Liver (tissue), 9 donors: Measurements from ENCODE around the gene EHD4. TPM values are rescaled to one million over a fixed set of nuclear protein-coding genes. Genes with fewer than 3 reads are reported as not detected.

Source experiments
- DNase-seq: peaks from one replicate; pipeline ENCODE4 v3.0.0-alpha.2; 2017; ENCODE audit warnings: low spot score
- H3K27ac ChIP-seq, 2 donors: one replicate each; pipeline ENCODE4 v1.7.0; 2013; ENCODE audit warnings: inconsistent platforms in 2 of 2, low read length in 2 of 2, control low read depth in 1 of 2, low read depth in 1 of 2, mild to moderate bottlenecking in 1 of 2
- H3K27me3 ChIP-seq, 4 donors: one replicate each; pipeline versions ENCODE4 v1.6.1 to v1.7.0; 2013; ENCODE audit warnings: low read length in 3 of 4, inconsistent platforms in 1 of 4, mild to moderate bottlenecking in 1 of 4, moderate library complexity in 1 of 4; ENCODE audit not compliant: control insufficient read depth in 4 of 4, insufficient read depth in 4 of 4
- H3K36me3 ChIP-seq, 4 donors: one replicate each; pipeline versions ENCODE4 v1.6.1 to v1.7.0; 2013; ENCODE audit warnings: low read length in 3 of 4, mild to moderate bottlenecking in 3 of 4, low read depth in 1 of 4, moderate library complexity in 1 of 4; ENCODE audit not compliant: control insufficient read depth in 4 of 4, insufficient read depth in 3 of 4
- H3K4me1 ChIP-seq, 4 donors: one replicate each; pipeline versions ENCODE4 v1.6.1 to v1.7.0; 2013; ENCODE audit warnings: low read length in 3 of 4, mild to moderate bottlenecking in 3 of 4, moderate library complexity in 1 of 4; ENCODE audit not compliant: control insufficient read depth in 4 of 4, insufficient read depth in 4 of 4
- H3K4me3 ChIP-seq, 3 donors: one replicate each; pipeline versions ENCODE4 v1.6.1 to v1.7.0; 2013; ENCODE audit warnings: low read length in 3 of 3, control low read depth in 1 of 3, low read depth in 1 of 3, mild to moderate bottlenecking in 1 of 3
- H3K9ac ChIP-seq, 2 donors: one replicate each; pipeline ENCODE4 v1.7.0; 2013; ENCODE audit warnings: low read length in 2 of 2, mild to moderate bottlenecking in 2 of 2, moderate library complexity in 2 of 2, control low read depth in 1 of 2, low read depth in 1 of 2
- H3K9me3 ChIP-seq, 4 donors: one replicate each; pipeline versions ENCODE4 v1.6.1 to v1.7.0; 2013; ENCODE audit warnings: low read length in 3 of 4; ENCODE audit not compliant: control insufficient read depth in 4 of 4
- ATF3 ChIP-seq: IDR thresholded peaks from 2 replicates; pipeline ENCODE4 v1.6.1; 2016; ENCODE audit warnings: antibody characterized with exemption
- CTCF ChIP-seq: fragments of 150-350 bp; IDR thresholded peaks from 2 replicates; pipeline ENCODE4 v1.5.1; 2017; ENCODE audit warnings: improper control_type of control experiment, low read depth, low read length; ENCODE audit not compliant: missing input control
- EGR1 ChIP-seq, 2 donors: IDR thresholded peaks; 2 replicates each; pipeline ENCODE4 v1.6.1; 2016 to 2018; ENCODE audit warnings: antibody characterized with exemption in 2 of 2, low read depth in 2 of 2
- FOXA1 ChIP-seq: IDR thresholded peaks from 2 replicates; pipeline ENCODE4 v1.6.1; 2016; ENCODE audit warnings: antibody characterized with exemption
- FOXA2 ChIP-seq: IDR thresholded peaks from 2 replicates; pipeline ENCODE4 v1.6.1; 2016; ENCODE audit warnings: antibody characterized with exemption
- GABPA ChIP-seq, 2 donors: IDR thresholded peaks in 1 of 2; conservative IDR thresholded peaks in 1 of 2; 2 replicates each; pipeline ENCODE4 v1.6.1; 2016; ENCODE audit warnings: antibody characterized with exemption in 2 of 2, mild to moderate bottlenecking in 1 of 2, moderate library complexity in 1 of 2
- HNF4A ChIP-seq, 2 donors: conservative IDR thresholded peaks; 2 replicates each; pipeline ENCODE4 v1.6.1; 2016; ENCODE audit warnings: antibody characterized with exemption in 2 of 2, mild to moderate bottlenecking in 2 of 2
- HNF4G ChIP-seq: IDR thresholded peaks from 2 replicates; pipeline ENCODE4 v1.6.1; 2016; ENCODE audit warnings: antibody characterized with exemption
- JUND ChIP-seq, 2 donors: IDR thresholded peaks; 2 replicates each; pipeline ENCODE4 v1.6.1; 2016; ENCODE audit warnings: antibody characterized with exemption in 2 of 2
- MAX ChIP-seq: IDR thresholded peaks from 2 replicates; pipeline ENCODE4 v1.6.1; 2016; ENCODE audit warnings: antibody characterized with exemption
- NR2F2 ChIP-seq: IDR thresholded peaks from 2 replicates; pipeline ENCODE4 v1.6.1; 2016; ENCODE audit warnings: antibody characterized with exemption
- RAD21 ChIP-seq, 2 donors: IDR thresholded peaks; 2 replicates each; pipeline ENCODE4 v1.6.1; 2016; ENCODE audit warnings: antibody characterized with exemption in 2 of 2, mild to moderate bottlenecking in 2 of 2
- REST ChIP-seq: IDR thresholded peaks from 2 replicates; pipeline ENCODE4 v1.6.1; 2016; ENCODE audit warnings: antibody characterized with exemption, mild to moderate bottlenecking
- RXRA ChIP-seq, 2 donors: IDR thresholded peaks; 2 replicates each; pipeline ENCODE4 v1.6.1; 2017 to 2018; ENCODE audit warnings: antibody characterized with exemption in 2 of 2, mild to moderate bottlenecking in 1 of 2
- SP1 ChIP-seq: IDR thresholded peaks from 2 replicates; pipeline ENCODE4 v1.6.1; 2018; ENCODE audit warnings: antibody characterized with exemption, mild to moderate bottlenecking
- TAF1 ChIP-seq: conservative IDR thresholded peaks from 2 replicates; pipeline ENCODE4 v1.6.1; 2016; ENCODE audit warnings: antibody characterized with exemption, mild to moderate bottlenecking
- YY1 ChIP-seq: IDR thresholded peaks from 2 replicates; pipeline ENCODE4 v1.6.1; 2016; ENCODE audit warnings: antibody characterized with exemption, mild to moderate bottlenecking
- ZBTB33 ChIP-seq: IDR thresholded peaks from 2 replicates; pipeline ENCODE4 v1.6.1; 2016; ENCODE audit warnings: antibody characterized with exemption
- WGBS: extraction: QIAGEN DNeasy Blood & Tissue Kit; methylation state at CpG from one replicate; pipeline ENCODE4 v1.1.7; 2013; 5-methylcytosine and 5-hydroxymethylcytosine counted together
- polyA plus RNA-seq, 2 donors: library from polyadenylated mRNA; stranded (reverse) in 1 of 2; unstranded in 1 of 2; fragments of 200-250 nt in 1 of 2; fragments of >200 nt in 1 of 2; fragmentation: Nextera tagmentation in 1 of 2; extraction: Ambion mirVana in 1 of 2; gene quantifications; one replicate each; pipeline versions ENCODE4 v1.2.1 to v1.2.3, GENCODE V29; 2013 to 2015
- total RNA-seq, 2 donors: library from RNA; depleted of rRNA; stranded (reverse); fragments of >200 nt; gene quantifications; one replicate each; pipeline ENCODE4 v1.2.3, GENCODE V29; 2014
- donor health status: healthy.
- donor health status: healthy.
- donor health status: healthy.
- donor health status: healthy.
- donor health status: healthy.

Gene EHD4
- total and polyA plus RNA-seq, 4 donors = 3.3 to 10.0 (median 6.2) TPM

- TF ChIP-seq ZBTB33 (no peak), MAX (no peak)
Observed at GRCh38 chr15:41876007-41876406, 96.3 kb downstream of the EHD4 start (continued).

- H3K4me3 ChIP-seq = no peak overlapping the region
- DNase-seq = no peak
- no peaks in the 10 kb centered on the region for H3K9me3 ChIP-seq
- H3K4me1 ChIP-seq = peaks cover 0 to 13% (median 7%) of the 10 kb centered on the region in 4 donors
- no peaks in the 10 kb centered on the region for H3K36me3 ChIP-seq
- WGBS = 96% methylated on average over 12 of the region's 12 CpGs
- no peak overlapping the region for H3K9ac ChIP-seq
- no peak overlapping the region for H3K27ac ChIP-seq
- no peak for TF ChIP-seq JUND (IDR thresholded peaks at IDR 0.05)
- TF ChIP-seq ATF3 = no peak
- TF ChIP-seq YY1 = no peak
- no peak for TF ChIP-seq ZBTB33
- TF ChIP-seq TAF1 = no peak
- TF ChIP-seq RAD21 (IDR thresholded peaks at IDR 0.05) = no peak
- no peak for TF ChIP-seq FOXA1
- TF ChIP-seq MAX = no peak
- no peak for TF ChIP-seq HNF4G
- no peak for TF ChIP-seq SP1
- no peak for TF ChIP-seq GABPA (IDR thresholded peaks at IDR 0.05 in 1 of 2, conservative IDR thresholded peaks at IDR 0.05 in 1 of 2)
- no peak for TF ChIP-seq EGR1 (IDR thresholded peaks at IDR 0.05; ENCODE audit: low read depth in 2 of 2)
- no peak for TF ChIP-seq NR2F2
- TF ChIP-seq RXRA (IDR thresholded peaks at IDR 0.05) = no peak
- no peak for TF ChIP-seq REST
- TF ChIP-seq CTCF = no peak
- TF ChIP-seq HNF4A (conservative IDR thresholded peaks at IDR 0.05) = no peak
- TF ChIP-seq FOXA2 = no peak
- no peaks in the 10 kb centered on the region for H3K27me3 ChIP-seq
Observed at GRCh38 chr15:41874736-41875135, 97.6 kb downstream of the EHD4 start.
